ENCODE results near the gene RASIP1. TPM values are rescaled to one million over a fixed set of nuclear protein-coding genes. Genes with fewer than 3 reads are reported as not detected.

RASIP1 gene
- total and polyA plus RNA-seq, 2 donors (not counting 1 experiment from before 2014, with no cell fraction given): 0.20 TPM; not detected in 1

DNA sequence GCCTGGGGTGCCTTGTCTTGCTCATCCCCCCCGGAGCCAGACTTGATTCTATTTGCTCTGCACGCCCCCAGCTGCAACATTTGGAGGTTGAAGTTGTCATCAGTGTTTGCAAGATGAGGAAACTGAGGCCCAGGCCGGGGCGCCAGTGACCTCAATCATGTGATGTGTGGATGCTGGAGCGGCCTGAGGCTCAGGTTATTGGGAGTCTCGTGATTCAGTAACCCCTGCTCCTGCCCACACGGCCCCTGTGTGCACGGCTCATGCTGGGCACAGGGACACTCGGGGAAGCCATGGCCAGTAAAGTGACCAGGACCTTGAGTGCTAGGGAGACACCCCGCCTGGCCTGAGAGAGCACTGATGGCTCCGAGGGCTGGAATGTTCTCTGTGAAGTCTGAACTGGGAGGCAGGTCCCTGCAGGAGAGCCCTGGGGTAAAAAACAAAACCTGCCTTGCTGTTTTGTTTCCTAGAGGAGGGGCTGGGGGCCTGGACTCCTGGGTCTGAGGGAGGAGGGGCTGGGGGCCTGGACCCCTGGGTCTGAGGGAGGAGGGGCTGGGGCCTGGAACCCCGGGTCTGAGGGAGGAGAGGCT, 16.8 kb upstream of the RASIP1 start:
- Mint-ChIP-seq H3K4me1 (peaks cover 8% of the 10 kb centered on the region), H3K27me3 (peaks cover 35% of the 10 kb centered on the region), H3K4me3 (no peak overlapping the region), H3K27ac (no peak overlapping the region), H3K9me3 (ENCODE audit: insufficient read depth) (no peaks in the 10 kb centered on the region)
- Histone ChIP-seq H3K4me3 (ENCODE audit: control extremely low read depth in 1 of 5, extremely low read depth in 1 of 5, insufficient read depth in 1 of 5, low read depth in 2 of 5, low read length in 4 of 5) (no peak overlapping the region), H3K4me2 (replicated peaks; ENCODE audit: low read depth, low read length, poor library complexity, severe bottlenecking) (no peak overlapping the region), H3K79me2 (ENCODE audit: control insufficient read depth, insufficient read depth, low read length) (no peaks in the 10 kb centered on the region), H3K36me3 (replicated peaks in 1 of 2; ENCODE audit: control extremely low read depth in 1 of 2, control insufficient read depth in 1 of 2, extremely low read depth in 1 of 2, insufficient read depth in 2 of 2, low read length in 1 of 2) (no peaks in the 10 kb centered on the region), H3K27ac (ENCODE audit: low read length in 2 of 2) (no peak overlapping the region), H3K9me3 (ENCODE audit: control extremely low read depth in 1 of 3, control insufficient read depth in 2 of 3, insufficient read depth in 1 of 3, low read length in 2 of 3) (peaks cover 0 to 6% (median 0%) of the 10 kb centered on the region in 3 donors), H3K4me1 (ENCODE audit: control insufficient read depth in 2 of 2, insufficient read depth in 2 of 2, low read length in 2 of 2) (peaks cover 12 to 13% of the 10 kb centered on the region in 2 donors), H3K27me3 (replicated peaks in 1 of 4; ENCODE audit: control extremely low read depth in 1 of 4, control insufficient read depth in 3 of 4, insufficient read depth in 4 of 4, low read length in 3 of 4) (peaks cover 0 to 46% (median 17%) of the 10 kb centered on the region in 4 experiments), H2AFZ (ENCODE audit: insufficient read depth, low read depth, low read length, poor library complexity, severe bottlenecking) (no peak overlapping the region), H3K9ac (ENCODE audit: low read length) (no peak overlapping the region), H4K20me1 (ENCODE audit: control insufficient read depth, insufficient read depth, low read length, poor library complexity, severe bottlenecking) (no peaks in the 10 kb centered on the region)
- 88% methylated on average over 12 of the region's 12 CpGs for WGBS (ENCODE audit: insufficient coverage)
- no peak for DNase-seq
- TF ChIP-seq EZH2 (IDR thresholded peaks at IDR 0.05; ENCODE audit: borderline replicate concordance, insufficient read depth, low read depth, low read length, poor library complexity, severe bottlenecking): no peak
- TF ChIP-seq, protein P1, sequence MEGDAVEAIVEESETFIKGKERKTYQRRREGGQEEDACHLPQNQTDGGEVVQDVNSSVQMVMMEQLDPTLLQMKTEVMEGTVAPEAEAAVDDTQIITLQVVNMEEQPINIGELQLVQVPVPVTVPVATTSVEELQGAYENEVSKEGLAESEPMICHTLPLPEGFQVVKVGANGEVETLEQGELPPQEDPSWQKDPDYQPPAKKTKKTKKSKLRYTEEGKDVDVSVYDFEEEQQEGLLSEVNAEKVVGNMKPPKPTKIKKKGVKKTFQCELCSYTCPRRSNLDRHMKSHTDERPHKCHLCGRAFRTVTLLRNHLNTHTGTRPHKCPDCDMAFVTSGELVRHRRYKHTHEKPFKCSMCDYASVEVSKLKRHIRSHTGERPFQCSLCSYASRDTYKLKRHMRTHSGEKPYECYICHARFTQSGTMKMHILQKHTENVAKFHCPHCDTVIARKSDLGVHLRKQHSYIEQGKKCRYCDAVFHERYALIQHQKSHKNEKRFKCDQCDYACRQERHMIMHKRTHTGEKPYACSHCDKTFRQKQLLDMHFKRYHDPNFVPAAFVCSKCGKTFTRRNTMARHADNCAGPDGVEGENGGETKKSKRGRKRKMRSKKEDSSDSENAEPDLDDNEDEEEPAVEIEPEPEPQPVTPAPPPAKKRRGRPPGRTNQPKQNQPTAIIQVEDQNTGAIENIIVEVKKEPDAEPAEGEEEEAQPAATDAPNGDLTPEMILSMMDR (IDR thresholded peaks at IDR 0.05): no peak
- POLR2A ChIA-PET: no interaction called here
- no peak for ATAC-seq (ENCODE audit: low read depth)
- intact Hi-C loops (cut with micrococcal nuclease): no loop called here
- CTCF ChIA-PET: no interaction called here

DNA sequence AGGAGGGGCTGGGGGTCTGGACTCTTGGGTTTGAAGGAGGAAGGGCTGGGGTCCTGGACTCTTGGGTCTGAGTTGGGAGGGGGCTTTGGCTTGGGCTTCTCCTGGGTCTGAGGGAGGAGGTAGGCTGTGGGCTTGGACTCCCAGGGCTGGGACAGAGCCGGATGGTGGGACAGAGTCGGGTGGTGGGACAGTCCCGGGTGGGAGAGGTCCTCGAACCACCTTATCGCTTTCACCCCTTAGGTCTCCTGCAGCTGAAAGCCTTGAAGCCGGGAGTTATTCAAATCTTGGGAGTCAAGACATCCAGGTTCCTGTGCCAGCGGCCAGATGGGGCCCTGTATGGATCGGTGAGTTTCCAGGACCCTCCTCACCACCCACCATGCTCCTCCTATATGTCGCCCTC, 16.3 kb upstream of the RASIP1 start:
- ChIA-PET CTCF (no interaction called here), POLR2A (no interaction called here)
- Histone ChIP-seq H3K27ac (ENCODE audit: low read length in 2 of 2) (no peak overlapping the region), H3K4me2 (replicated peaks; ENCODE audit: low read depth, low read length, poor library complexity, severe bottlenecking) (no peak overlapping the region), H2AFZ (ENCODE audit: insufficient read depth, low read depth, low read length, poor library complexity, severe bottlenecking) (no peak overlapping the region), H4K20me1 (ENCODE audit: control insufficient read depth, insufficient read depth, low read length, poor library complexity, severe bottlenecking) (no peaks in the 10 kb centered on the region), H3K9me3 (ENCODE audit: control extremely low read depth in 1 of 3, control insufficient read depth in 2 of 3, insufficient read depth in 1 of 3, low read length in 2 of 3) (peaks cover 0 to 6% (median 0%) of the 10 kb centered on the region in 3 donors), H3K4me3 (ENCODE audit: control extremely low read depth in 1 of 5, extremely low read depth in 1 of 5, insufficient read depth in 1 of 5, low read depth in 2 of 5, low read length in 4 of 5) (no peak overlapping the region), H3K4me1 (ENCODE audit: control insufficient read depth in 2 of 2, insufficient read depth in 2 of 2, low read length in 2 of 2) (peaks cover 15 to 16% of the 10 kb centered on the region in 2 donors), H3K9ac (ENCODE audit: low read length) (no peak overlapping the region), H3K27me3 (replicated peaks in 1 of 4; ENCODE audit: control extremely low read depth in 1 of 4, control insufficient read depth in 3 of 4, insufficient read depth in 4 of 4, low read length in 3 of 4) (peaks cover 0 to 51% (median 20%) of the 10 kb centered on the region in 4 experiments), H3K36me3 (replicated peaks in 1 of 2; ENCODE audit: control extremely low read depth in 1 of 2, control insufficient read depth in 1 of 2, extremely low read depth in 1 of 2, insufficient read depth in 2 of 2, low read length in 1 of 2) (no peaks in the 10 kb centered on the region), H3K79me2 (ENCODE audit: control insufficient read depth, insufficient read depth, low read length) (no peaks in the 10 kb centered on the region)
- no peak for ATAC-seq (ENCODE audit: low read depth)
- Mint-ChIP-seq H3K27me3 (peaks cover 38% of the 10 kb centered on the region), H3K27ac (no peak overlapping the region), H3K9me3 (ENCODE audit: insufficient read depth) (no peaks in the 10 kb centered on the region), H3K4me1 (peaks cover 10% of the 10 kb centered on the region), H3K4me3 (no peak overlapping the region)
- intact Hi-C loops (cut with micrococcal nuclease): no loop called here
- WGBS (ENCODE audit: insufficient coverage): 82% methylated on average over 9 of the region's 9 CpGs
- no peak for DNase-seq
- TF ChIP-seq EZH2 (IDR thresholded peaks at IDR 0.05; ENCODE audit: borderline replicate concordance, insufficient read depth, low read depth, low read length, poor library complexity, severe bottlenecking): no peak
- TF ChIP-seq, protein P1 (IDR thresholded peaks at IDR 0.05): no peak
